Esophagus squamous epithelium (tissue), 5 donors: Measurements from ENCODE around the gene RNASEH2C. TPM values are rescaled to one million over a fixed set of nuclear protein-coding genes. Genes with fewer than 3 reads are reported as not detected.
A peak's percentile ranks its signal among the peaks of the same experiment; 100 is the strongest.
"Not testable (repeated sequence)": the region's sequence is repeated elsewhere in the genome, so short reads cannot be mapped to it uniquely, and the experiment has no call there.

Experiments used
- DNase-seq: peaks from one replicate; lab custom pipeline; 2025; lab: John Stamatoyannopoulos, UW
- H3K27ac ChIP-seq, 4 donors: fragments of 200-600 bp; sonication (generic); one replicate each; pipeline ENCODE4 v1.5.1; 2016 to 2019; ENCODE audit warnings: mild to moderate bottlenecking in 1 of 4
- H3K27me3 ChIP-seq, 4 donors: fragments of 200-600 bp; sonication (generic); 1 replicate in 3 of 4; 2 replicates in 1 of 4; pipeline versions ENCODE4 v1.5.1 to v1.6.0; 2017 to 2021; ENCODE audit warnings: antibody characterized with exemption in 1 of 4
- H3K36me3 ChIP-seq, 3 donors: fragments of 200-600 bp; sonication (generic); one replicate each; pipeline ENCODE4 v1.5.1; 2016 to 2019
- H3K4me1 ChIP-seq, 3 donors: fragments of 200-600 bp; sonication (generic); one replicate each; pipeline ENCODE4 v1.5.1; 2017 to 2019
- H3K4me3 ChIP-seq, 4 donors: fragments of 200-600 bp; sonication (generic); 1 replicate in 3 of 4; 2 replicates in 1 of 4; pipeline ENCODE4 v1.5.1; 2016 to 2019; ENCODE audit warnings: mild to moderate bottlenecking in 2 of 4, moderate library complexity in 1 of 4
- H3K9me3 ChIP-seq, 3 donors: fragments of 200-600 bp; sonication (generic); one replicate each; pipeline ENCODE4 v1.5.1; 2016 to 2019
- POLR2A ChIP-seq, 4 donors: fragments of 450-650 bp; IDR thresholded peaks; one replicate each; pipeline ENCODE4 v1.6.1; 2017; ENCODE audit warnings: antibody characterized with exemption in 4 of 4, mild to moderate bottlenecking in 4 of 4, moderate library complexity in 3 of 4
- WGBS, 2 donors: methylation state at CpG; one replicate each; pipeline ENCODE4 v1.1.5; 2018; 5-methylcytosine and 5-hydroxymethylcytosine counted together
- intact Hi-C: fragments of 100-400 bp; cut with DNase I; formaldehyde crosslinking; loops from one replicate; pipeline ENCODE4 v1.15.0; 2022
- total RNA-seq, 4 donors: library from RNA; depleted of rRNA; stranded (reverse); fragments of >200 nt; gene quantifications; one replicate each; pipeline ENCODE4 v1.1.0, GENCODE V29; 2016
- TF ChIP-seq, protein P1 (sequence below), 6 experiments: fragments of 450-650 bp in 4 of 6; fragments of 200-600 bp in 2 of 6; sonication (generic) in 2 of 6; IDR thresholded peaks; one replicate each; pipeline ENCODE4 v1.5.1; 2016 to 2019; ENCODE audit warnings: antibody characterized with exemption in 6 of 6, mild to moderate bottlenecking in 4 of 6, moderate library complexity in 4 of 6
- donor health status: DM: yes; HTN: yes; CAD: no.

RNASEH2C gene
- total RNA-seq, 4 donors from 2014 or later: 39.9 to 59.5 (median 50.8) TPM

DNA sequence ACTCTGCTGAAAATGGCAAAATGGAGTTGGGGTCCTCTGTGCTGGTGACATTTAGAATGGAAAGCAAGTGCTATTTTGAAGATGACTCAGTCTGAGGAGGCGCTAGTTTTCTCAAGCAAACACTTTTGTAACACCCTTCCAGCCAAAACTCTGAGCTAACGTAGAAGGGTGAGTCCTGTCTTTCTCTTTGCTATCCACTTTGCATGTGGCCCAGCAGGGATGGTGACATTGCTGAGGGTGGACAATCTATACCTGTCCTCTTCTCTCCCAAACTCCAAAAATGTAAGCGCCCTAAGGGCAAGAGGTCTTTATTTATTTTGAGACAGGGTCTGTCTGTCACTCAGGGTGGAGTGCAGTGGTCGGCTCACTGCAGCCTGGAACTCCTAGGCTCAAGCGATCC, 12.1 kb downstream of the RNASEH2C start:
- TF ChIP-seq, protein P1, sequence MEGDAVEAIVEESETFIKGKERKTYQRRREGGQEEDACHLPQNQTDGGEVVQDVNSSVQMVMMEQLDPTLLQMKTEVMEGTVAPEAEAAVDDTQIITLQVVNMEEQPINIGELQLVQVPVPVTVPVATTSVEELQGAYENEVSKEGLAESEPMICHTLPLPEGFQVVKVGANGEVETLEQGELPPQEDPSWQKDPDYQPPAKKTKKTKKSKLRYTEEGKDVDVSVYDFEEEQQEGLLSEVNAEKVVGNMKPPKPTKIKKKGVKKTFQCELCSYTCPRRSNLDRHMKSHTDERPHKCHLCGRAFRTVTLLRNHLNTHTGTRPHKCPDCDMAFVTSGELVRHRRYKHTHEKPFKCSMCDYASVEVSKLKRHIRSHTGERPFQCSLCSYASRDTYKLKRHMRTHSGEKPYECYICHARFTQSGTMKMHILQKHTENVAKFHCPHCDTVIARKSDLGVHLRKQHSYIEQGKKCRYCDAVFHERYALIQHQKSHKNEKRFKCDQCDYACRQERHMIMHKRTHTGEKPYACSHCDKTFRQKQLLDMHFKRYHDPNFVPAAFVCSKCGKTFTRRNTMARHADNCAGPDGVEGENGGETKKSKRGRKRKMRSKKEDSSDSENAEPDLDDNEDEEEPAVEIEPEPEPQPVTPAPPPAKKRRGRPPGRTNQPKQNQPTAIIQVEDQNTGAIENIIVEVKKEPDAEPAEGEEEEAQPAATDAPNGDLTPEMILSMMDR (IDR thresholded peaks at IDR 0.05): no peak
- TF ChIP-seq POLR2A (IDR thresholded peaks at IDR 0.05): no peak
- no peaks in the 10 kb centered on the region for H3K9me3 ChIP-seq
- peaks cover 0 to 7% (median 4%) of the 10 kb centered on the region in 3 donors for H3K36me3 ChIP-seq
- 57 to 67% methylated on average over 2 to 3 of the region's 5 CpGs for WGBS, 2 donors
- no peak overlapping the region for H3K4me3 ChIP-seq
- H3K4me1 ChIP-seq: peaks cover 12 to 29% (median 19%) of the 10 kb centered on the region in 3 donors
- peaks cover 0 to 2% (median 0%) of the 10 kb centered on the region in 4 donors for H3K27me3 ChIP-seq
- no peak for DNase-seq
- H3K27ac ChIP-seq: no peak overlapping the region
- intact Hi-C loops: no loop called here

DNA sequence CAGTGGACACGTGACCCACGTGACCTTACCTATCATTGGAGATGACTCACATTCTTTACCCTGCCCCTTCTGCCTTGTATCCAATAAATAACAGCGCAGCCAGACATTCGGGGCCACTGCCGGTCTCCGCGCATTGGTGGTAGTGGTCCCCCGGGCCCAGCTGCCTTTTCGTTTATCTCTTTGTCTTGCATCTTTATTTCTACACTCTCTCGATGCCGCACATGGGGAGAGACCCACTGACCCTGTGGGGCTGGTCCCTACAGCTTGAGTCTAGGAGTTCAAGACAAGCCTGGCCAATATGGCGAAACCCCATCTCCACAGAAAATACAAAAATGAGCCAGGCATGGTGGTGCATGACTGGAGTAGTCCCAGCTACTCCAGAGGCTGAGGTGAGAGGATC, 13.6 kb downstream of the RNASEH2C start:
- WGBS, 2 donors: 87% methylated on average over 8 of the region's 12 CpGs; no CpG with 5 or more reads in 1 of the 2 donors
- peaks cover 5 to 18% (median 10%) of the 10 kb centered on the region in 3 donors for H3K4me1 ChIP-seq
- H3K9me3 ChIP-seq, DNase-seq, H3K36me3 ChIP-seq, H3K27me3 ChIP-seq, intact Hi-C loops, H3K4me3 ChIP-seq, H3K27ac ChIP-seq: not testable (repeated sequence)

DNA sequence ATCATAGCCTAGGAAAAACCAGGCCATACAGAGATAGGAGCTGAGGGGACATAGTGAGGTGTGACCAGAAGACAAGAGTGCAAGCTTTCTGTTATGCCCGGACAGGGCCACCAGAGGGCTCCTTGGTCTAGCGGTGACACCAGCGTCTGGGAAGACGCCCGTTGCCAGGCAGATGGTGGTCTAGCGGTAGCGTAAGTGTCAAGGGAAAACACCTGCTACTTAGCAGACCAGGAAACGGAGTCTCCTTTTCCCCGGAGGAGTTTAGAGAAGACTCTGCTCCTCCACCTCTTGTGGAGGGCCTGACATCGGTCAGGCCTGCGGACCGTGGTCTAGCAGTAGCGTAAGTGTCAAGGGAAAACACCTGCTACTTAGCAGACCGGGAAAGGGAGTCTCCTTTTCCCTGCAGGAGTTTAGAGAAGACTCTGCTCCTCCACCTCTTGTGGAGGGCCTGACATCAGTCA, 14.3 kb downstream of the RNASEH2C start:
- TF ChIP-seq, protein P1 (IDR thresholded peaks at IDR 0.05): peak; percentile 50 to 82 (median 67)
- 14 to 18% methylated on average over 7 to 14 of the region's 14 CpGs for WGBS, 2 donors
- Histone ChIP-seq H3K4me3 (peak overlapping the region in 1 of 4 donors; percentile 15), H3K4me1 (peaks cover 5 to 15% (median 10%) of the 10 kb centered on the region in 3 donors)
- H3K27me3 ChIP-seq, H3K27ac ChIP-seq, intact Hi-C loops, H3K36me3 ChIP-seq, H3K9me3 ChIP-seq, DNase-seq: not testable (repeated sequence)

DNA sequence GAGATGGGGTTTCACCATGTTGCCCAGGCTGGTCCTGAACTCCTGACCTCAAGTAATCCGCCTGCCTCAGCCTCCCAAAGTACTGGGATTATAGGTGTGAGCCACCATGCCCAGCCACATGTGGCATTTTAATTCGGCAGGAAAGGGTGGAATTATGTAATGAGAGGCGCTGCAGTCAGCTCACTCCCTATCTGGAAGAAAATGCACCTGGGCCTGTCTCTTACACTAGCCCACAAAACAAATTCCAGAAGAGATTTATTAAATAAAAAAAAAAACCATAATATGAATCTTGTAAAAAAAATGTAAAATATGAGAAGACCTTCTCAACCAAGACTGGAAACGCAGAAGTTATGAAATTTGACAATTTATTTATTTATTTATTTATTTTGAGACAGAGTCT, 16.8 kb downstream of the RNASEH2C start:
- H3K4me3 ChIP-seq: no peak overlapping the region
- no peak for DNase-seq
- no peak overlapping the region for H3K27ac ChIP-seq
- peaks cover 0 to 5% (median 0%) of the 10 kb centered on the region in 3 donors for H3K4me1 ChIP-seq
- intact Hi-C loops: no loop called here
- no peaks in the 10 kb centered on the region for H3K9me3 ChIP-seq
- H3K27me3 ChIP-seq: peaks cover 0 to 3% (median 0%) of the 10 kb centered on the region in 4 donors
- 61 to 67% methylated on average over 4 of the region's 4 CpGs for WGBS, 2 donors
- TF ChIP-seq POLR2A (IDR thresholded peaks at IDR 0.05): no peak
- TF ChIP-seq, protein P1 (IDR thresholded peaks at IDR 0.05): no peak
- no peaks in the 10 kb centered on the region for H3K36me3 ChIP-seq

DNA sequence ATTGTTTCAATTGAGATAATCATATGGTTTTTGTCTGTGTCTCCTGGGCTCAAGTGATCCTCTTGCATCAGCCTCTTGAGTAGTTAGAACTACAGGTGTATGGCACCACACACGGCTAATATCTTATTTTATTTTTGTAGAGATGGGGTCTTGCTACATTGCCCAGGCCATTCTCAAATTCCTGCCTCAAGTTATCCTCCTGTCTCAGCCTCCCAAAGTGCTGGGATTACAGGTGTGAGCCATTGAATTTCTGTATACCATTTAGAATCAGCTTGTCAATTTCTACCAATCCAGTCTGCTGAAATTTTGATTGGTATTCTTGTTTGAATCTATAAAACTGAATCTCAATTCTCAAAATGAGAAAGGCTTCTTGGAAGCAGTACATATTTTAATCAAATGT, 18.9 kb downstream of the RNASEH2C start:
- no peaks in the 10 kb centered on the region for H3K9me3 ChIP-seq
- TF ChIP-seq POLR2A (IDR thresholded peaks at IDR 0.05): no peak
- TF ChIP-seq, protein P1 (IDR thresholded peaks at IDR 0.05): no peak
- H3K36me3 ChIP-seq: no peaks in the 10 kb centered on the region
- H3K4me3 ChIP-seq: no peak overlapping the region
- intact Hi-C loops: no loop called here
- DNase-seq: no peak
- peaks cover 0 to 5% (median 0%) of the 10 kb centered on the region in 3 donors for H3K4me1 ChIP-seq
- no peak overlapping the region for H3K27ac ChIP-seq
- peaks cover 0 to 3% (median 0%) of the 10 kb centered on the region in 4 donors for H3K27me3 ChIP-seq
- 75 to 83% methylated on average over 1 of the region's 1 CpG for WGBS, 2 donors
